Spleen (tissue), 7 donors: ENCODE results near the gene ST6GALNAC3.

Experiments
- CTCF ChIP-seq, 11 experiments: fragments of 200-600 bp in 7 of 11; fragments of 450-650 bp in 4 of 11; sonication (generic) in 4 of 11; IDR thresholded peaks in 8 of 11; conservative IDR thresholded peaks in 3 of 11; 1 replicate in 7 of 11; 2 replicates in 4 of 11; pipeline versions ENCODE4 v1.4.0 to v1.8.0; 2016 to 2021; ENCODE audit warnings: antibody characterized with exemption in 11 of 11, inconsistent platforms in 4 of 11, mild to moderate bottlenecking in 1 of 11
- POLR2A ChIP-seq, 3 donors: fragments of 450-650 bp; IDR thresholded peaks; one replicate each; pipeline ENCODE4 v1.5.1; 2017; ENCODE audit warnings: antibody characterized with exemption in 3 of 3, mild to moderate bottlenecking in 1 of 3
- POLR2AphosphoS5 ChIP-seq, 3 donors: sonication (generic); formaldehyde crosslinking; IDR thresholded peaks; one replicate each; pipeline ENCODE4 v1.5.1; 2017; ENCODE audit warnings: antibody characterized with exemption in 3 of 3
- donor health status: DM: no; HTN: no; CAD: no; lungs with moderate emphysema.
- donor health status: DM: no; HTN: no; CAD: no.
- donor health status: DM: no; HTN: no; CAD: no.

DNA sequence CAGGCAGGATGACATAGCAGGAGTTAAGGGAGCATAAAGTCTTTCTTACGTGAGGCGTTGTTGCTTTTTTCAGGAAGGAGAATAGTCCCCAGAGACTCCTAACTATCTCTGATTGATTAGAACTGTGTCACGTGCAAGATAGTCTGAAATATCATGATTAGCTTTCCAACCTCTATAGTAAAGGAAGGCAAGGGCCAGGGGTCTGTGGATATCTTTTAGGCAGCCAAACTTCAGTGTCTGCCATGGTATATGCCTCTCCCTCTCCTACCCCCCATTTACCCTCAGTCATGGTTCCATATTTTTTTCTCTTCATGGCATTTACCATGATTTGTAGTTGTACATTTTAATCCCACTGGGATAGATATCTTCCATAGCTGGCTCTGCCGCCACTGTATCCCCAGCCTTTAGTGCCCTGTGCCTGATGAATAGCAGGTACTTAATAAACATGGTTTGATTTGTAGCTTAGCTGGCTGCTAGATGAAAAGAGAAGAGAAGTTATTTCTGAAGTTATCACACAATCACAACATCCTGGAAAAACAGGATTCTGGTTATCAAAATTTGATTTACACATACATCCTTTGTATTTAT is 474.1 kb downstream of the ST6GALNAC3 start:
- TF ChIP-seq POLR2A (IDR thresholded peaks at IDR 0.05) (no peak), CTCF (IDR thresholded peaks at IDR 0.05 in 8 of 11, conservative IDR thresholded peaks at IDR 0.05 in 3 of 11) (no peak), POLR2AphosphoS5 (IDR thresholded peaks at IDR 0.05) (no peak)
